Measurements from ENCODE around the gene ARID1B.

DNA sequence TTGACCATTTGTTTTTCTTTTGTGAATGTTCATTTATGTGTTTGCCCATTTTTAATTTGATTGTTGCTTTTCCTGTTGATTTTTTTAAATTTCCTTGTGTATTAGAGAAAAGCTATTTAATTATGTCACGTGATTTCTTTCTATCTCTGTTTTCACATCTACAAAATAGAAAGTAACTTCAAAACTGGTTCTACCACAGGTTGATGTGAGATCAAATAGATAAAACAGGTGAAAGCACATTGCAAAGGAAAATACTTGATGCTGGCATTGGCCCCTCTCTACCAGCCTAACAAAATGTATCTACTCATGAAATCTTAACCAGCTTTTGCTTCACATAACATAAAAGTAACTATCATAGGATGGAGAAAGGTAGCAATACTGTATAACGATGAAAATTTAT, 416.9 kb downstream of the ARID1B start:
- TF ChIP-seq, protein P1, sequence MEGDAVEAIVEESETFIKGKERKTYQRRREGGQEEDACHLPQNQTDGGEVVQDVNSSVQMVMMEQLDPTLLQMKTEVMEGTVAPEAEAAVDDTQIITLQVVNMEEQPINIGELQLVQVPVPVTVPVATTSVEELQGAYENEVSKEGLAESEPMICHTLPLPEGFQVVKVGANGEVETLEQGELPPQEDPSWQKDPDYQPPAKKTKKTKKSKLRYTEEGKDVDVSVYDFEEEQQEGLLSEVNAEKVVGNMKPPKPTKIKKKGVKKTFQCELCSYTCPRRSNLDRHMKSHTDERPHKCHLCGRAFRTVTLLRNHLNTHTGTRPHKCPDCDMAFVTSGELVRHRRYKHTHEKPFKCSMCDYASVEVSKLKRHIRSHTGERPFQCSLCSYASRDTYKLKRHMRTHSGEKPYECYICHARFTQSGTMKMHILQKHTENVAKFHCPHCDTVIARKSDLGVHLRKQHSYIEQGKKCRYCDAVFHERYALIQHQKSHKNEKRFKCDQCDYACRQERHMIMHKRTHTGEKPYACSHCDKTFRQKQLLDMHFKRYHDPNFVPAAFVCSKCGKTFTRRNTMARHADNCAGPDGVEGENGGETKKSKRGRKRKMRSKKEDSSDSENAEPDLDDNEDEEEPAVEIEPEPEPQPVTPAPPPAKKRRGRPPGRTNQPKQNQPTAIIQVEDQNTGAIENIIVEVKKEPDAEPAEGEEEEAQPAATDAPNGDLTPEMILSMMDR (IDR thresholded peaks at IDR 0.05; ENCODE audit: borderline replicate concordance, extremely low read depth, low read length, poor library complexity, severe bottlenecking): no peak
- TF ChIP-seq EZH2 (IDR thresholded peaks at IDR 0.05; ENCODE audit: borderline replicate concordance, low read depth, low read length, severe bottlenecking): no peak

Data from DND-41 (cell line).